A549 (cell line): ENCODE data around the gene TRIM17.

Source experiments
- CBX8 ChIP-seq: fragments of 200-600 bp; sonication (generic); IDR thresholded peaks from 2 replicates; pipeline ENCODE4 v1.6.1; 2016
- CHD4 ChIP-seq: fragments of 200-600 bp; sonication (generic); IDR thresholded peaks from 2 replicates; pipeline ENCODE4 v1.6.1; 2016; ENCODE audit warnings: antibody characterized with exemption, mild to moderate bottlenecking, borderline replicate concordance
- HDAC2 ChIP-seq: fragments of 200-600 bp; sonication (generic); IDR thresholded peaks from 2 replicates; pipeline ENCODE4 v1.6.1; 2016
- POLR2A ChIP-seq: IDR thresholded peaks from 2 replicates; pipeline ENCODE4 v1.6.1; 2012; ENCODE audit warnings: mild to moderate bottlenecking, low read length
- SMC3 ChIP-seq: fragments of >200 bp; sonication (Bioruptor Twin); formaldehyde crosslinking; IDR thresholded peaks from 3 replicates; pipeline ENCODE4 v1.6.1; 2018; ENCODE audit warnings: inconsistent platforms
- TF ChIP-seq, protein P1 (sequence below): fragments of >200 bp; sonication (Bioruptor Twin); formaldehyde crosslinking; IDR thresholded peaks from 3 replicates; pipeline ENCODE4 v1.5.1; 2016
- TF ChIP-seq, protein P2 (sequence below): IDR thresholded peaks from 2 replicates; pipeline ENCODE4 v1.6.1; 2012

DNA sequence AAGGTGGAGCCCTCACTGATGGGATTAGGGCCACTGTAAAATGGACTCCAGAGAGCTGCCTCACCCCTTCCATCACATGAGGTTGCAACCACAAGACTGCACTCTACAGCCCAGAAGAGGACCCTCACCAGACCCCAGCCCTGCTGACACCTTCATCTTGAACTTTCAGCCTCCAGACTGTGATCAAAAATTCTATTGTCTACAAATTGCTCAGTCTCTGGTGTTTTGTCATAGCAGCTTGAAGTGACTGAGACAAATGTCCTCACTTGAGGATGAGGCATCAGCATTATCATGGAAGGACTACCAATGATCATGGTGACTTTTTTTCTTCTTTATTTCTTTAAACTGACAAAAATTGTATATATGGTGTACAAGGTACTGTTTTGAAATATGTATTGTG, 26.7 kb upstream of the TRIM17 start:
- TF ChIP-seq, protein P1, sequence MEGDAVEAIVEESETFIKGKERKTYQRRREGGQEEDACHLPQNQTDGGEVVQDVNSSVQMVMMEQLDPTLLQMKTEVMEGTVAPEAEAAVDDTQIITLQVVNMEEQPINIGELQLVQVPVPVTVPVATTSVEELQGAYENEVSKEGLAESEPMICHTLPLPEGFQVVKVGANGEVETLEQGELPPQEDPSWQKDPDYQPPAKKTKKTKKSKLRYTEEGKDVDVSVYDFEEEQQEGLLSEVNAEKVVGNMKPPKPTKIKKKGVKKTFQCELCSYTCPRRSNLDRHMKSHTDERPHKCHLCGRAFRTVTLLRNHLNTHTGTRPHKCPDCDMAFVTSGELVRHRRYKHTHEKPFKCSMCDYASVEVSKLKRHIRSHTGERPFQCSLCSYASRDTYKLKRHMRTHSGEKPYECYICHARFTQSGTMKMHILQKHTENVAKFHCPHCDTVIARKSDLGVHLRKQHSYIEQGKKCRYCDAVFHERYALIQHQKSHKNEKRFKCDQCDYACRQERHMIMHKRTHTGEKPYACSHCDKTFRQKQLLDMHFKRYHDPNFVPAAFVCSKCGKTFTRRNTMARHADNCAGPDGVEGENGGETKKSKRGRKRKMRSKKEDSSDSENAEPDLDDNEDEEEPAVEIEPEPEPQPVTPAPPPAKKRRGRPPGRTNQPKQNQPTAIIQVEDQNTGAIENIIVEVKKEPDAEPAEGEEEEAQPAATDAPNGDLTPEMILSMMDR: no peak
- TF ChIP-seq SMC3 (no peak), CBX8 (no peak), POLR2A (no peak), HDAC2 (no peak), CHD4 (no peak)
- TF ChIP-seq, protein P2, sequence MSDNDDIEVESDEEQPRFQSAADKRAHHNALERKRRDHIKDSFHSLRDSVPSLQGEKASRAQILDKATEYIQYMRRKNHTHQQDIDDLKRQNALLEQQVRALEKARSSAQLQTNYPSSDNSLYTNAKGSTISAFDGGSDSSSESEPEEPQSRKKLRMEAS: no peak
